Liver (tissue), 9 donors: ENCODE data around the gene NCF4. TPM values are rescaled to one million over a fixed set of nuclear protein-coding genes. Genes with fewer than 3 reads are reported as not detected.

Experiments used
- DNase-seq: peaks from one replicate; pipeline ENCODE4 v3.0.0-alpha.2; 2017; ENCODE audit warnings: low spot score
- H3K27ac ChIP-seq, 2 donors: one replicate each; pipeline ENCODE4 v1.7.0; 2013; ENCODE audit warnings: inconsistent platforms in 2 of 2, low read length in 2 of 2, control low read depth in 1 of 2, low read depth in 1 of 2, mild to moderate bottlenecking in 1 of 2
- H3K27me3 ChIP-seq, 4 donors: one replicate each; pipeline versions ENCODE4 v1.6.1 to v1.7.0; 2013; ENCODE audit warnings: low read length in 3 of 4, inconsistent platforms in 1 of 4, mild to moderate bottlenecking in 1 of 4, moderate library complexity in 1 of 4; ENCODE audit not compliant: control insufficient read depth in 4 of 4, insufficient read depth in 4 of 4
- H3K36me3 ChIP-seq, 4 donors: one replicate each; pipeline versions ENCODE4 v1.6.1 to v1.7.0; 2013; ENCODE audit warnings: low read length in 3 of 4, mild to moderate bottlenecking in 3 of 4, low read depth in 1 of 4, moderate library complexity in 1 of 4; ENCODE audit not compliant: control insufficient read depth in 4 of 4, insufficient read depth in 3 of 4
- H3K4me1 ChIP-seq, 4 donors: one replicate each; pipeline versions ENCODE4 v1.6.1 to v1.7.0; 2013; ENCODE audit warnings: low read length in 3 of 4, mild to moderate bottlenecking in 3 of 4, moderate library complexity in 1 of 4; ENCODE audit not compliant: control insufficient read depth in 4 of 4, insufficient read depth in 4 of 4
- H3K4me3 ChIP-seq, 3 donors: one replicate each; pipeline versions ENCODE4 v1.6.1 to v1.7.0; 2013; ENCODE audit warnings: low read length in 3 of 3, control low read depth in 1 of 3, low read depth in 1 of 3, mild to moderate bottlenecking in 1 of 3
- H3K9ac ChIP-seq, 2 donors: one replicate each; pipeline ENCODE4 v1.7.0; 2013; ENCODE audit warnings: low read length in 2 of 2, mild to moderate bottlenecking in 2 of 2, moderate library complexity in 2 of 2, control low read depth in 1 of 2, low read depth in 1 of 2
- H3K9me3 ChIP-seq, 4 donors: one replicate each; pipeline versions ENCODE4 v1.6.1 to v1.7.0; 2013; ENCODE audit warnings: low read length in 3 of 4; ENCODE audit not compliant: control insufficient read depth in 4 of 4
- ATF3 ChIP-seq: IDR thresholded peaks from 2 replicates; pipeline ENCODE4 v1.6.1; 2016; ENCODE audit warnings: antibody characterized with exemption
- CTCF ChIP-seq: fragments of 150-350 bp; IDR thresholded peaks from 2 replicates; pipeline ENCODE4 v1.5.1; 2017; ENCODE audit warnings: improper control_type of control experiment, low read depth, low read length; ENCODE audit not compliant: missing input control
- EGR1 ChIP-seq, 2 donors: IDR thresholded peaks; 2 replicates each; pipeline ENCODE4 v1.6.1; 2016 to 2018; ENCODE audit warnings: antibody characterized with exemption in 2 of 2, low read depth in 2 of 2
- FOXA1 ChIP-seq: IDR thresholded peaks from 2 replicates; pipeline ENCODE4 v1.6.1; 2016; ENCODE audit warnings: antibody characterized with exemption
- FOXA2 ChIP-seq: IDR thresholded peaks from 2 replicates; pipeline ENCODE4 v1.6.1; 2016; ENCODE audit warnings: antibody characterized with exemption
- GABPA ChIP-seq, 2 donors: IDR thresholded peaks in 1 of 2; conservative IDR thresholded peaks in 1 of 2; 2 replicates each; pipeline ENCODE4 v1.6.1; 2016; ENCODE audit warnings: antibody characterized with exemption in 2 of 2, mild to moderate bottlenecking in 1 of 2, moderate library complexity in 1 of 2
- HNF4A ChIP-seq, 2 donors: conservative IDR thresholded peaks; 2 replicates each; pipeline ENCODE4 v1.6.1; 2016; ENCODE audit warnings: antibody characterized with exemption in 2 of 2, mild to moderate bottlenecking in 2 of 2
- HNF4G ChIP-seq: IDR thresholded peaks from 2 replicates; pipeline ENCODE4 v1.6.1; 2016; ENCODE audit warnings: antibody characterized with exemption
- JUND ChIP-seq, 2 donors: IDR thresholded peaks; 2 replicates each; pipeline ENCODE4 v1.6.1; 2016; ENCODE audit warnings: antibody characterized with exemption in 2 of 2
- RAD21 ChIP-seq, 2 donors: IDR thresholded peaks; 2 replicates each; pipeline ENCODE4 v1.6.1; 2016; ENCODE audit warnings: antibody characterized with exemption in 2 of 2, mild to moderate bottlenecking in 2 of 2
- TAF1 ChIP-seq: conservative IDR thresholded peaks from 2 replicates; pipeline ENCODE4 v1.6.1; 2016; ENCODE audit warnings: antibody characterized with exemption, mild to moderate bottlenecking
- YY1 ChIP-seq: IDR thresholded peaks from 2 replicates; pipeline ENCODE4 v1.6.1; 2016; ENCODE audit warnings: antibody characterized with exemption, mild to moderate bottlenecking
- ZBTB33 ChIP-seq: IDR thresholded peaks from 2 replicates; pipeline ENCODE4 v1.6.1; 2016; ENCODE audit warnings: antibody characterized with exemption
- WGBS: extraction: QIAGEN DNeasy Blood & Tissue Kit; methylation state at CpG from one replicate; pipeline ENCODE4 v1.1.7; 2013; 5-methylcytosine and 5-hydroxymethylcytosine counted together
- polyA plus RNA-seq, 2 donors: library from polyadenylated mRNA; stranded (reverse) in 1 of 2; unstranded in 1 of 2; fragments of 200-250 nt in 1 of 2; fragments of >200 nt in 1 of 2; fragmentation: Nextera tagmentation in 1 of 2; extraction: Ambion mirVana in 1 of 2; gene quantifications; one replicate each; pipeline versions ENCODE4 v1.2.1 to v1.2.3, GENCODE V29; 2013 to 2015
- total RNA-seq, 2 donors: library from RNA; depleted of rRNA; stranded (reverse); fragments of >200 nt; gene quantifications; one replicate each; pipeline ENCODE4 v1.2.3, GENCODE V29; 2014
- TF ChIP-seq, protein P1 (sequence below): IDR thresholded peaks from 2 replicates; pipeline ENCODE4 v1.6.1; 2016; ENCODE audit warnings: antibody characterized with exemption
- donor health status: healthy.
- donor health status: healthy.
- donor health status: healthy.
- donor health status: healthy.
- donor health status: healthy.

The NCF4 gene
- total and polyA plus RNA-seq, 4 donors = 3.9 to 14.3 (median 5.4) TPM

- no peaks in the 10 kb centered on the region for H3K4me1 ChIP-seq
- H3K9me3 ChIP-seq = peaks cover 3 to 8% (median 6%) of the 10 kb centered on the region in 4 donors
- no peak for DNase-seq
- H3K27ac ChIP-seq = no peak overlapping the region
- TF ChIP-seq EGR1 (IDR thresholded peaks at IDR 0.05; ENCODE audit: low read depth in 2 of 2) (no peak), HNF4A (conservative IDR thresholded peaks at IDR 0.05) (no peak), FOXA2 (no peak)
- H3K9ac ChIP-seq = no peak overlapping the region
- no peaks in the 10 kb centered on the region for H3K27me3 ChIP-seq
- H3K36me3 ChIP-seq = no peaks in the 10 kb centered on the region
- H3K4me3 ChIP-seq = no peak overlapping the region
- 65% methylated on average over 4 of the region's 4 CpGs for WGBS
These were observed 37.9 kb downstream of the NCF4 start for GRCh38 chr22:36898690-36899089.

DNA sequence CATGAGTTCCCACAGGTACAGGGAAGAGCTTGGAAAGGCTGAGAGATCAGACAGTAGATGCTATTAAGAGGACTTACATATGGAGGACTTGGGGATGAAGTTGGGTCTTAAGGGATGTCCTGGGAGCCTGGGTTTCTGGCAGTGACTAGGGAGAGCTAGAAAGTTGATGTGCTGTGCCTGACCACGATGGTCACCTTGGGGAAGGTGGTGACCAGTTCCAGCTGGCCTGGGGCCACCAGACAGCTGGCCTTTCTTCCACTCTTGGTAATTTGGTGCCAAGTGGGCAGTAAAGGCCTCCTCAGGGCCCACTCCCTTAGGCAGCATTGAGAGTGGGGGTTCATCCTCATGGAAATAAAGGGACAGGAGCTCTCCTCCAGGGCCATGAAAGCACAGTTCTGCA lies 38.7 kb downstream of the NCF4 start:
- WGBS = 62% methylated on average over 1 of the region's 1 CpG

GRCh38 chr22:36900225-36900624 lies 39.4 kb downstream of the NCF4 start:
- 55% methylated on average over 2 of the region's 2 CpGs for WGBS
- H3K36me3 ChIP-seq = no peaks in the 10 kb centered on the region
- H3K27me3 ChIP-seq = peaks cover 0 to 2% (median 0%) of the 10 kb centered on the region in 4 donors
- H3K9ac ChIP-seq = no peak overlapping the region
- H3K4me3 ChIP-seq = no peak overlapping the region
- no peaks in the 10 kb centered on the region for H3K4me1 ChIP-seq
- no peak overlapping the region for H3K27ac ChIP-seq
- H3K9me3 ChIP-seq = peaks cover 3 to 8% (median 6%) of the 10 kb centered on the region in 4 donors
- DNase-seq = no peak
- TF ChIP-seq, protein P1, sequence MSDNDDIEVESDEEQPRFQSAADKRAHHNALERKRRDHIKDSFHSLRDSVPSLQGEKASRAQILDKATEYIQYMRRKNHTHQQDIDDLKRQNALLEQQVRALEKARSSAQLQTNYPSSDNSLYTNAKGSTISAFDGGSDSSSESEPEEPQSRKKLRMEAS = no peak
- TF ChIP-seq FOXA2 = no peak
- TF ChIP-seq ATF3 = no peak
- no peak for TF ChIP-seq ZBTB33
- TF ChIP-seq JUND (IDR thresholded peaks at IDR 0.05) = no peak
- no peak for TF ChIP-seq TAF1
- no peak for TF ChIP-seq FOXA1
- no peak for TF ChIP-seq YY1
- no peak for TF ChIP-seq HNF4G
- no peak for TF ChIP-seq GABPA (IDR thresholded peaks at IDR 0.05 in 1 of 2, conservative IDR thresholded peaks at IDR 0.05 in 1 of 2)
- TF ChIP-seq EGR1 (IDR thresholded peaks at IDR 0.05; ENCODE audit: low read depth in 2 of 2) = no peak
- TF ChIP-seq RAD21 (IDR thresholded peaks at IDR 0.05) = no peak

More for the DNA sequence above, 38.7 kb downstream of the NCF4 start:
- H3K9me3 ChIP-seq = peaks cover 3 to 8% (median 6%) of the 10 kb centered on the region in 4 donors
- TF ChIP-seq FOXA1 = no peak
- no peak for TF ChIP-seq JUND (IDR thresholded peaks at IDR 0.05)
- no peak for TF ChIP-seq GABPA (IDR thresholded peaks at IDR 0.05 in 1 of 2, conservative IDR thresholded peaks at IDR 0.05 in 1 of 2)
- no peak for TF ChIP-seq CTCF
- TF ChIP-seq ZBTB33 = no peak
- TF ChIP-seq, protein P1 = no peak
- no peak for TF ChIP-seq FOXA2
- TF ChIP-seq HNF4A (conservative IDR thresholded peaks at IDR 0.05) = no peak
- TF ChIP-seq YY1 = no peak
- DNase-seq = no peak
- H3K27ac ChIP-seq = no peak overlapping the region
- peaks cover 0 to 2% (median 0%) of the 10 kb centered on the region in 4 donors for H3K27me3 ChIP-seq
- H3K9ac ChIP-seq = no peak overlapping the region
- H3K4me3 ChIP-seq = no peak overlapping the region
- H3K36me3 ChIP-seq = no peaks in the 10 kb centered on the region
- H3K4me1 ChIP-seq = no peaks in the 10 kb centered on the region
